HepG2 (cell line): Measurements from ENCODE around the gene CYP20A1. TPM values are rescaled to one million over a fixed set of nuclear protein-coding genes. Genes with fewer than 3 reads are reported as not detected.

Experiments used
- ATAC-seq: fragments of 200-7000 bp; cut with Tn5 transposase; 3 replicates; pipeline ENCODE4 v1.9.1; 2020; ENCODE audit warnings: mild to moderate bottlenecking, moderate library complexity
- BruUV-seq: library from RNA; stranded (reverse); fragments of 400-500 nt; replicated peaks from 2 replicates; lab custom pipeline; 2021; lab: Mats Ljungman, UMichigan
- CTCF ChIA-PET: fragments of 300-600 bp; formaldehyde crosslinking; extraction: SDS; loops from one replicate; lab custom pipeline; 2021; ENCODE audit warnings: low total read pairs, inconsistent platforms, low intra/inter-chr PET ratio; lab: Yijun Ruan, JAX
- POLR2A ChIA-PET: fragments of 350-600 bp; sonication (Branson Sonifier 250); formaldehyde crosslinking; loops from one replicate; lab custom pipeline; 2020; ENCODE audit warnings: antibody characterized with exemption, inconsistent platforms; lab: Yijun Ruan, JAX
- DNase-seq: peaks from one replicate; pipeline ENCODE4 v3.0.0-alpha.2; 2015; ENCODE audit warnings: low spot score
- FAIRE-seq: peaks from 3 replicates; lab custom pipeline; 2011; peaks lifted over from hg19 to GRCh38; lab: Jason Lieb, UNC
- H2AFZ ChIP-seq: one replicate; pipeline ENCODE4 v1.6.1; 2011; ENCODE audit warnings: low read length, inconsistent platforms
- H3K27ac ChIP-seq: fragments of 300-600 bp; 3 replicates; pipeline ENCODE4 v1.8.0; 2011; ENCODE audit warnings: mixed run types, mild to moderate bottlenecking, mixed read lengths, low read length, inconsistent platforms; ENCODE audit not compliant: insufficient read depth; ENCODE audit errors: extremely low read length
- H3K27me3 ChIP-seq, 2 experiments: fragments of 200-600 bp in 1 of 2; 2 replicates in 1 of 2; 3 replicates in 1 of 2; pipeline versions ENCODE4 v1.6.0 to v1.8.0; 2011; ENCODE audit warnings: low read length in 2 of 2, mild to moderate bottlenecking in 2 of 2, moderate library complexity in 2 of 2, inconsistent platforms in 1 of 2; ENCODE audit not compliant: insufficient read depth in 2 of 2, control insufficient read depth in 1 of 2
- H3K36me3 ChIP-seq, 2 experiments: fragments of 200-600 bp in 1 of 2; replicated peaks in 1 of 2; 2 replicates in 1 of 2; 3 replicates in 1 of 2; pipeline versions ENCODE4 v1.5.1 to v1.8.0; 2011; ENCODE audit warnings: low read length in 2 of 2, inconsistent platforms in 1 of 2; ENCODE audit not compliant: insufficient read depth in 2 of 2, control insufficient read depth in 1 of 2
- H3K4me1 ChIP-seq: 2 replicates; pipeline ENCODE4 v1.5.1; 2012; ENCODE audit warnings: low read length, inconsistent platforms; ENCODE audit not compliant: insufficient read depth
- H3K4me2 ChIP-seq: 2 replicates; pipeline ENCODE4 v1.6.0; 2011; ENCODE audit warnings: low read depth, low read length, inconsistent platforms
- H3K4me3 ChIP-seq, 3 experiments: fragments of 200-600 bp in 1 of 3; sonication (generic), shearing (Covaris generic) in 1 of 3; replicated peaks in 1 of 3; 2 replicates each; pipeline ENCODE4 v1.5.1; 2011 to 2016; ENCODE audit warnings: low read length in 3 of 3, inconsistent platforms in 2 of 3, low read depth in 2 of 3, mild to moderate bottlenecking in 2 of 3, control low read depth in 1 of 3, mixed read lengths in 1 of 3; ENCODE audit not compliant: insufficient read depth in 1 of 3
- H3K79me2 ChIP-seq: one replicate; pipeline ENCODE4 v1.6.1; 2011; ENCODE audit warnings: low read length, inconsistent platforms; ENCODE audit not compliant: insufficient read depth
- H3K9ac ChIP-seq: 2 replicates; pipeline ENCODE4 v1.6.0; 2011; ENCODE audit warnings: mild to moderate bottlenecking, low read depth, low read length, inconsistent platforms; ENCODE audit not compliant: insufficient read depth
- H3K9me3 ChIP-seq: 2 replicates; pipeline ENCODE4 v1.5.1; 2012; ENCODE audit warnings: mild to moderate bottlenecking, low read length
- H4K20me1 ChIP-seq: 2 replicates; pipeline ENCODE4 v1.6.0; 2011; ENCODE audit warnings: inconsistent platforms, mild to moderate bottlenecking, low read length, moderate library complexity; ENCODE audit not compliant: insufficient read depth
- ARNTL ChIP-seq: sonication (generic); formaldehyde crosslinking; IDR thresholded peaks from 2 replicates; pipeline ENCODE4 v1.4.0; 2020; ENCODE audit warnings: mild to moderate bottlenecking, missing genetic modification reagents
- FOXP1 ChIP-seq, 2 experiments: fragments of 450-650 bp in 1 of 2; IDR thresholded peaks; 2 replicates each; pipeline ENCODE4 v1.6.1; 2017 to 2018; ENCODE audit warnings: antibody characterized with exemption in 1 of 2
- NFATC3 ChIP-seq: sonication (generic); formaldehyde crosslinking; IDR thresholded peaks from 2 replicates; pipeline ENCODE4 v1.5.1; 2020; ENCODE audit warnings: mild to moderate bottlenecking, missing genetic modification reagents
- NR2F6 ChIP-seq, 2 experiments: IDR thresholded peaks; 2 replicates each; pipeline ENCODE4 v1.6.1; 2016; ENCODE audit warnings: antibody characterized with exemption in 1 of 2, mild to moderate bottlenecking in 1 of 2
- PITX1 ChIP-seq: sonication (generic); formaldehyde crosslinking; IDR thresholded peaks from 2 replicates; pipeline ENCODE4 v1.5.1; 2020; ENCODE audit warnings: mild to moderate bottlenecking, missing genetic modification reagents
- PTBP1 ChIP-seq: fragments of 200-400 bp; formaldehyde crosslinking; IDR thresholded peaks from 2 replicates; pipeline ENCODE4 v1.6.1; 2018; ENCODE audit warnings: low read length, low read depth; ENCODE audit not compliant: poor library complexity, severe bottlenecking
- TEAD3 ChIP-seq: optimal IDR thresholded peaks from 2 replicates; pipeline ENCODE3; 2016; ENCODE audit warnings: borderline replicate concordance
- TGIF2 ChIP-seq: IDR thresholded peaks from 2 replicates; pipeline ENCODE4 v1.6.1; 2016; ENCODE audit warnings: control low read depth, missing compliant biosample characterization
- YY1 ChIP-seq: IDR thresholded peaks from 2 replicates; pipeline ENCODE4 v1.6.1; 2011; ENCODE audit warnings: low read length, low read depth, moderate library complexity, mild to moderate bottlenecking; ENCODE audit not compliant: insufficient read depth, insufficient replicate concordance
- ZNF136 ChIP-seq: sonication (generic); formaldehyde crosslinking; IDR thresholded peaks from 2 replicates; pipeline ENCODE4 v1.8.1; 2022; ENCODE audit warnings: low read depth, mild to moderate bottlenecking, moderate library complexity, missing genetic modification reagents
- ZNF251 ChIP-seq: sonication (generic); formaldehyde crosslinking; IDR thresholded peaks from 2 replicates; pipeline ENCODE4 v1.9.0; 2021; ENCODE audit warnings: mild to moderate bottlenecking, missing genetic modification reagents
- ZNF850 ChIP-seq: sonication (generic); formaldehyde crosslinking; conservative IDR thresholded peaks from 2 replicates; pipeline ENCODE4 v1.9.0; 2021; ENCODE audit warnings: mild to moderate bottlenecking, missing genetic modification reagents
- ZSCAN9 ChIP-seq: IDR thresholded peaks from 2 replicates; pipeline ENCODE4 v1.6.1; 2016; ENCODE audit warnings: borderline replicate concordance
- WGBS: methylation state at CpG from one replicate; pipeline ENCODE4 v1.1.6; 2017; ENCODE audit warnings: low lambda C conversion rate; 5-methylcytosine and 5-hydroxymethylcytosine counted together
- in situ Hi-C: cut with HindIII; loops from 2 replicates; pipeline ENCODE4 v1.10.0; 2017; ENCODE audit warnings: low pct_unique_long_range_greater_than_20kb; ENCODE audit not compliant: extremely low pct_ligation_motif_present
- intact Hi-C: fragments of 100-400 bp; cut with micrococcal nuclease; formaldehyde crosslinking; loops from one replicate; pipeline ENCODE4 v1.10.0; 2022; ENCODE audit not compliant: unreplicated experiment
- polyA plus RNA-seq, 8 experiments: library from polyadenylated mRNA; depleted of rRNA in 3 of 8; stranded (reverse) in 7 of 8; unstranded in 1 of 8; fragments of >200 nt; fragmentation: Illumina TruSeq in 4 of 8; extraction: Trizol in 4 of 8; gene quantifications; 2 replicates each; pipeline versions ENCODE4 v1.2.1 to v1.2.3, GENCODE V29; 2011 to 2016; ENCODE audit warnings: low read depth in 4 of 8, missing spikeins in 1 of 8, mixed read lengths in 1 of 8; ENCODE audit not compliant: insufficient read depth in 1 of 8
- total RNA-seq, 5 experiments: library from RNA; depleted of rRNA; stranded (reverse); fragments of >200 nt; fragmentation: Illumina TruSeq; extraction: Trizol; gene quantifications; 2 replicates each; pipeline ENCODE4 v1.2.3, GENCODE V29; 2016; ENCODE audit warnings: low read depth in 1 of 5
- TF ChIP-seq, protein P1 (sequence below): sonication (generic); formaldehyde crosslinking; IDR thresholded peaks from 2 replicates; pipeline ENCODE4 v1.8.0; 2022; ENCODE audit warnings: missing genetic modification reagents, mild to moderate bottlenecking, moderate library complexity, borderline replicate concordance
- TF ChIP-seq, protein P2 (sequence below): IDR thresholded peaks from 2 replicates; pipeline ENCODE4 v1.6.1; 2018; ENCODE audit warnings: missing genetic modification reagents, mild to moderate bottlenecking, missing compliant biosample characterization
- TF ChIP-seq, protein P3 (sequence below): IDR thresholded peaks from 2 replicates; pipeline ENCODE4 v1.6.1; 2016; ENCODE audit warnings: mild to moderate bottlenecking
- TF ChIP-seq, protein P4 (sequence below): sonication (generic); formaldehyde crosslinking; IDR thresholded peaks from 2 replicates; pipeline ENCODE4 v1.4.0; 2020; ENCODE audit warnings: missing genetic modification reagents, mild to moderate bottlenecking, borderline replicate concordance

CYP20A1 gene
- total and polyA plus RNA-seq, 2 of the 13 experiments (the other 11 are each of a cell fraction or from before 2014, with no cell fraction given): 9.6 to 35.3 TPM

DNA sequence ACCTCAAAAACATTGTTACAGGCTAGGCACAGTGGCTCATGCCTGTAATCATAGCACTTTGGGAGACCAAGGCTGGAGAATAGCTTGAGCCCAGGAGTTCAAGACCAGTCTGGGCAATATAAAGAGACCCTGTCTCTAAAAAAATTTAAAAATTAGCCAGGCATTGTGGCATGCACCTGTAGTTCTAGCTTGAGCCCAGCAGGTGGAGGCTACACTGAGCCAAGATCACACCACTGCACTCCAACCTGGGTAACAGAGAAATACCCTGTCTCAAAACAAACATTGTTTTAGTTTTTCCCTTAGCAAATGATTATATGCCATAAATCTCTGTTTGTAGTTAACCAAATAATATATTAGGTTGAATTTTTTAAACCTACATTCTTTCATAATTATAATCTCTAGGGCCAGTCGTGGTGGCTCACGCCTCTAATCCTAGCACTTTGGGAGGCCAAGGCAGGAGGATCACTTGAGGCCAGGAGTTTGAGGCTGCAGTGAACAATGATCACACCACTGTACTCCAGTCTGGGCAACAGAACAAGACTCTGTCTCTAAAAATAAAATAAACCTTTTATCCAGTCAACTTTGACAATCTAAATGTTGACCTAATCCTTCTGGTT lies 13.3 kb upstream of the CYP20A1 start:
- H3K9me3 ChIP-seq: no peaks in the 10 kb centered on the region
- no peak overlapping the region for H3K4me2 ChIP-seq
- no peak overlapping the region for H3K9ac ChIP-seq
- in situ Hi-C loops (loop anchor here (10.0 to 25.0 kb wide), 3 partner anchors 229 to 689 kb away; no protein-coding TSS in a partner anchor), intact Hi-C loops (loop anchor here (1.0 to 10.0 kb wide), 6 partner anchors 13 to 684 kb away; no protein-coding TSS in a partner anchor)
- no peak overlapping the region for H3K4me3 ChIP-seq
- peak; percentile 35 for DNase-seq
- H3K36me3 ChIP-seq: no peaks in the 10 kb centered on the region
- H2AFZ ChIP-seq: no peak overlapping the region
- H4K20me1 ChIP-seq: no peaks in the 10 kb centered on the region
- BruUV-seq: no TSS peak
- H3K27ac ChIP-seq: no peak overlapping the region
- CTCF ChIA-PET: interaction anchor here (1.1 to 2.0 kb wide), 4 partner anchors 13 to 684 kb away, joined by 3 to 10 read pairs (median 5); partner anchors contain the start of gene CYP20A1
- WGBS: 93% methylated on average over 2 of the region's 2 CpGs
- H3K79me2 ChIP-seq: no peaks in the 10 kb centered on the region
- peaks cover 27% of the 10 kb centered on the region for H3K4me1 ChIP-seq
- H3K27me3 ChIP-seq: no peaks in the 10 kb centered on the region
- peak; percentile 88 for FAIRE-seq
- POLR2A ChIA-PET: interaction anchor here (1.2 to 4.4 kb wide), 2 partner anchors 10 to 13 kb away, joined by 3 to 25 read pairs; partner anchors contain the start of gene CYP20A1
- peak; percentile 90 for ATAC-seq
- TF ChIP-seq ARNTL (CRISPR knock-in tag) (no peak), ZNF136 (CRISPR knock-in tag) (no peak), ZSCAN9 (CRISPR knock-in tag) (no peak), TGIF2 (no peak), NR2F6 (IDR thresholded peaks at IDR 0.05) (no peak), NR2F6 (CRISPR knock-in tag; IDR thresholded peaks at IDR 0.05) (no peak), PTBP1 (no peak), TEAD3 (peak; percentile 41), PITX1 (CRISPR knock-in tag) (no peak), YY1 (no peak), ZNF850 (CRISPR knock-in tag) (no peak), FOXP1 (IDR thresholded peaks at IDR 0.05) (no peak), FOXP1 (CRISPR knock-in tag; IDR thresholded peaks at IDR 0.05) (no peak), NFATC3 (no peak), ZNF251 (CRISPR knock-in tag) (no peak)
- TF ChIP-seq, protein P1, sequence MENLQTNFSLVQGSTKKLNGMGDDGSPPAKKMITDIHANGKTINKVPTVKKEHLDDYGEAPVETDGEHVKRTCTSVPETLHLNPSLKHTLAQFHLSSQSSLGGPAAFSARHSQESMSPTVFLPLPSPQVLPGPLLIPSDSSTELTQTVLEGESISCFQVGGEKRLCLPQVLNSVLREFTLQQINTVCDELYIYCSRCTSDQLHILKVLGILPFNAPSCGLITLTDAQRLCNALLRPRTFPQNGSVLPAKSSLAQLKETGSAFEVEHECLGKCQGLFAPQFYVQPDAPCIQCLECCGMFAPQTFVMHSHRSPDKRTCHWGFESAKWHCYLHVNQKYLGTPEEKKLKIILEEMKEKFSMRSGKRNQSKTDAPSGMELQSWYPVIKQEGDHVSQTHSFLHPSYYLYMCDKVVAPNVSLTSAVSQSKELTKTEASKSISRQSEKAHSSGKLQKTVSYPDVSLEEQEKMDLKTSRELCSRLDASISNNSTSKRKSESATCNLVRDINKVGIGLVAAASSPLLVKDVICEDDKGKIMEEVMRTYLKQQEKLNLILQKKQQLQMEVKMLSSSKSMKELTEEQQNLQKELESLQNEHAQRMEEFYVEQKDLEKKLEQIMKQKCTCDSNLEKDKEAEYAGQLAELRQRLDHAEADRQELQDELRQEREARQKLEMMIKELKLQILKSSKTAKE (CRISPR knock-in tag): no peak
- TF ChIP-seq, protein P2, sequence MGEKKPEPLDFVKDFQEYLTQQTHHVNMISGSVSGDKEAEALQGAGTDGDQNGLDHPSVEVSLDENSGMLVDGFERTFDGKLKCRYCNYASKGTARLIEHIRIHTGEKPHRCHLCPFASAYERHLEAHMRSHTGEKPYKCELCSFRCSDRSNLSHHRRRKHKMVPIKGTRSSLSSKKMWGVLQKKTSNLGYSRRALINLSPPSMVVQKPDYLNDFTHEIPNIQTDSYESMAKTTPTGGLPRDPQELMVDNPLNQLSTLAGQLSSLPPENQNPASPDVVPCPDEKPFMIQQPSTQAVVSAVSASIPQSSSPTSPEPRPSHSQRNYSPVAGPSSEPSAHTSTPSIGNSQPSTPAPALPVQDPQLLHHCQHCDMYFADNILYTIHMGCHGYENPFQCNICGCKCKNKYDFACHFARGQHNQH: 0 out of 2 replicates have a peak, but pooled peaks have one; percentile 38
- TF ChIP-seq, protein P3, sequence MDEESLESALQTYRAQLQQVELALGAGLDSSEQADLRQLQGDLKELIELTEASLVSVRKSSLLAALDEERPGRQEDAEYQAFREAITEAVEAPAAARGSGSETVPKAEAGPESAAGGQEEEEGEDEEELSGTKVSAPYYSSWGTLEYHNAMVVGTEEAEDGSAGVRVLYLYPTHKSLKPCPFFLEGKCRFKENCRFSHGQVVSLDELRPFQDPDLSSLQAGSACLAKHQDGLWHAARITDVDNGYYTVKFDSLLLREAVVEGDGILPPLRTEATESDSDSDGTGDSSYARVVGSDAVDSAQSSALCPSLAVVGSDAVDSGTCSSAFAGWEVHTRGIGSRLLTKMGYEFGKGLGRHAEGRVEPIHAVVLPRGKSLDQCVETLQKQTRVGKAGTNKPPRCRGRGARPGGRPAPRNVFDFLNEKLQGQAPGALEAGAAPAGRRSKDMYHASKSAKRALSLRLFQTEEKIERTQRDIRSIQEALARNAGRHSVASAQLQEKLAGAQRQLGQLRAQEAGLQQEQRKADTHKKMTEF (CRISPR knock-in tag): no peak
- TF ChIP-seq, protein P4, sequence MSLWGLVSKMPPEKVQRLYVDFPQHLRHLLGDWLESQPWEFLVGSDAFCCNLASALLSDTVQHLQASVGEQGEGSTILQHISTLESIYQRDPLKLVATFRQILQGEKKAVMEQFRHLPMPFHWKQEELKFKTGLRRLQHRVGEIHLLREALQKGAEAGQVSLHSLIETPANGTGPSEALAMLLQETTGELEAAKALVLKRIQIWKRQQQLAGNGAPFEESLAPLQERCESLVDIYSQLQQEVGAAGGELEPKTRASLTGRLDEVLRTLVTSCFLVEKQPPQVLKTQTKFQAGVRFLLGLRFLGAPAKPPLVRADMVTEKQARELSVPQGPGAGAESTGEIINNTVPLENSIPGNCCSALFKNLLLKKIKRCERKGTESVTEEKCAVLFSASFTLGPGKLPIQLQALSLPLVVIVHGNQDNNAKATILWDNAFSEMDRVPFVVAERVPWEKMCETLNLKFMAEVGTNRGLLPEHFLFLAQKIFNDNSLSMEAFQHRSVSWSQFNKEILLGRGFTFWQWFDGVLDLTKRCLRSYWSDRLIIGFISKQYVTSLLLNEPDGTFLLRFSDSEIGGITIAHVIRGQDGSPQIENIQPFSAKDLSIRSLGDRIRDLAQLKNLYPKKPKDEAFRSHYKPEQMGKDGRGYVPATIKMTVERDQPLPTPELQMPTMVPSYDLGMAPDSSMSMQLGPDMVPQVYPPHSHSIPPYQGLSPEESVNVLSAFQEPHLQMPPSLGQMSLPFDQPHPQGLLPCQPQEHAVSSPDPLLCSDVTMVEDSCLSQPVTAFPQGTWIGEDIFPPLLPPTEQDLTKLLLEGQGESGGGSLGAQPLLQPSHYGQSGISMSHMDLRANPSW (CRISPR knock-in tag): 0 out of 2 replicates have a peak, but pooled peaks have one; percentile 44
